ENCODE measurements around the gene CRTC1. TPM values are rescaled to one million over a fixed set of nuclear protein-coding genes. Genes with fewer than 3 reads are reported as not detected.

Gene CRTC1, protein sequence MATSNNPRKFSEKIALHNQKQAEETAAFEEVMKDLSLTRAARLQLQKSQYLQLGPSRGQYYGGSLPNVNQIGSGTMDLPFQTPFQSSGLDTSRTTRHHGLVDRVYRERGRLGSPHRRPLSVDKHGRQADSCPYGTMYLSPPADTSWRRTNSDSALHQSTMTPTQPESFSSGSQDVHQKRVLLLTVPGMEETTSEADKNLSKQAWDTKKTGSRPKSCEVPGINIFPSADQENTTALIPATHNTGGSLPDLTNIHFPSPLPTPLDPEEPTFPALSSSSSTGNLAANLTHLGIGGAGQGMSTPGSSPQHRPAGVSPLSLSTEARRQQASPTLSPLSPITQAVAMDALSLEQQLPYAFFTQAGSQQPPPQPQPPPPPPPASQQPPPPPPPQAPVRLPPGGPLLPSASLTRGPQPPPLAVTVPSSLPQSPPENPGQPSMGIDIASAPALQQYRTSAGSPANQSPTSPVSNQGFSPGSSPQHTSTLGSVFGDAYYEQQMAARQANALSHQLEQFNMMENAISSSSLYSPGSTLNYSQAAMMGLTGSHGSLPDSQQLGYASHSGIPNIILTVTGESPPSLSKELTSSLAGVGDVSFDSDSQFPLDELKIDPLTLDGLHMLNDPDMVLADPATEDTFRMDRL
- 10 to 100 TPM in 1 of 4 donors, 1 to 10 TPM in 3; 2.4 to 17.5 (median 6.7) TPM for total RNA-seq

DNA sequence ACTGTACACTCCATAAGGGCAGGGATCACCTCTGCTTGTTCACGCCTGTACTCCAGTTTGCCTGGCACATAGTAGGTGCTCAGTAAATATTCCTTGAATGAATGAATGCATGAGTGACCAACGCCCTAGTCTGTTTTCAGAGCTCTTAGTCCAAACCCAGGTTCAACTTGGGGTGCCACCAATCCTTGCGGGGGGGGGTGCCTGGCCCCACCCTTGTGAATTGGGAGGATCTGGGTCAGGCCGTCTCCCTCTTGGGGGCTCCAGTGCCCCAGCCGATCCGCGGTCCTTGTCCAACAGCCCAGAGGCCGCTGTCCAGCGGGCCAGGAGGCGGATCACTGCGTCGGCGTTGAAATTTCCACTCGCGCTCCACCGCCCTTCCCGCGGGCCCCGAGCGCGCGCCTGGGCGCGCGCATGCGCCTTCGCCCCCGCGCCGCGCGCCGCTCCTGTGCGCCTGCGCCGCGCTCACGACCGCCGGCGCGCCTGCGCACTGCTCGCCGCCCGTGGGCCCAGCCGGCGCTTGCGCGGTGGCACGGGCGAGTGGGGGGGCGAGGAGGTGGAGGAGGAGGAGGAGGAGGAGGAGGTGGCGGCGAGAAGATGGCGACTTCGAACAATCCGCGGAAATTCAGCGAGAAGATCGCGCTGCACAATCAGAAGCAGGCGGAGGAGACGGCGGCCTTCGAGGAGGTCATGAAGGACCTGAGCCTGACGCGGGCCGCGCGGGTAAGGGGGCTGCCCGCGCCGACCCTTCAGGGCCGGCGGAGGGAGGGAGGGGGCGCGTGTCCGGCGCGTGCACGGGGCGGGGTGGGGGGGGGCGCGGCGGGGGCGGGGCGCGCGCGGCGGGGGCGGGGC is at the start of gene CRTC1:
TSS of gene CRTC1 (plus strand) at position 572 of the 849 bp plus-strand sequence. CDS start at position 595, 23 bp downstream.
- peaks cover 0 to 6% of the 10 kb centered on the region in 2 donors for H3K4me1 ChIP-seq
- intact Hi-C loops (cut with DNase I; ENCODE audit: low total_unique reads), result no loop called here
- no peaks in the 10 kb centered on the region for H3K36me3 ChIP-seq
- TF ChIP-seq POLR2A (IDR thresholded peaks at IDR 0.05), result peak; percentile 57 to 85
- TF ChIP-seq, protein P1, sequence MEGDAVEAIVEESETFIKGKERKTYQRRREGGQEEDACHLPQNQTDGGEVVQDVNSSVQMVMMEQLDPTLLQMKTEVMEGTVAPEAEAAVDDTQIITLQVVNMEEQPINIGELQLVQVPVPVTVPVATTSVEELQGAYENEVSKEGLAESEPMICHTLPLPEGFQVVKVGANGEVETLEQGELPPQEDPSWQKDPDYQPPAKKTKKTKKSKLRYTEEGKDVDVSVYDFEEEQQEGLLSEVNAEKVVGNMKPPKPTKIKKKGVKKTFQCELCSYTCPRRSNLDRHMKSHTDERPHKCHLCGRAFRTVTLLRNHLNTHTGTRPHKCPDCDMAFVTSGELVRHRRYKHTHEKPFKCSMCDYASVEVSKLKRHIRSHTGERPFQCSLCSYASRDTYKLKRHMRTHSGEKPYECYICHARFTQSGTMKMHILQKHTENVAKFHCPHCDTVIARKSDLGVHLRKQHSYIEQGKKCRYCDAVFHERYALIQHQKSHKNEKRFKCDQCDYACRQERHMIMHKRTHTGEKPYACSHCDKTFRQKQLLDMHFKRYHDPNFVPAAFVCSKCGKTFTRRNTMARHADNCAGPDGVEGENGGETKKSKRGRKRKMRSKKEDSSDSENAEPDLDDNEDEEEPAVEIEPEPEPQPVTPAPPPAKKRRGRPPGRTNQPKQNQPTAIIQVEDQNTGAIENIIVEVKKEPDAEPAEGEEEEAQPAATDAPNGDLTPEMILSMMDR (IDR thresholded peaks at IDR 0.05), result peak in 1 of 4 experiments; percentile 26
- peak within 1 kb of the TSS; percentile 76 to 80 for H3K27ac ChIP-seq
- H3K27me3 ChIP-seq, result no peaks in the 10 kb centered on the region
- peak; percentile 89 to 93 for DNase-seq
- peak within 1 kb of the TSS; percentile 40 to 68 for H3K4me3 ChIP-seq
- H3K9me3 ChIP-seq, result no peaks in the 10 kb centered on the region

DNA sequence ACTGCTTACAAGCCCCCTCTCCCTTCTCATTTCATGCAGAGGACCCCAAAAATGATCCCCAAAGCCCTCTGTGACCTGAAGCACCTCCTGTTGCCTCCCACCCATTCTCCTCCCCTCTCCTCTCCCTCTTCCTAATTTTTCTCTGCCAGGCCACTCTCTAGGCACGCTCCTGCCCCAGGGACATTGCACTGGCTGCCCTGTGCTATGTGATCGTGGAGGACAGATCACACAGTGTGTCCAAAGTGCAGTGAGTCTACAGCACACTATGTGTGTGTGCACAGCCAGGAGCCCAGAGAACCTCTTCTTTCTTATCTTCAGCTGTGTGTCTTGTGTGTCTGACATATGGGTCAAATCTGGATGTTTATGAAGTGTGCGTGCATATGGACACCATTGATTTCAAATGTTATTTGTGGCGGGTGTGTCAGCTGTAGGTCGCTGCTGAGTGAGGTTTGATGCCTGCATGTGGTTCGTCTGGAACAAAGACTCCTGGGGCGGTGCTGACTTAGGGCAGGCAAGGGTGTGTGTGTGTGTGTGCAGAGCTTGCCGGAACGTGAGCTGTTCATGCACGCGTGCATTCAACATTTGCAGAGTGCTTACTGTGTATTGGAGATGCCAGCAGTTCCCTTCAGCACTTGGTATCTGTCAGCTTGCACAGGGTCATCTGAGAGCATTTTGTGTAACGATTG is 48.7 kb upstream of the CRTC1 start:
- H3K9me3 ChIP-seq, result no peaks in the 10 kb centered on the region
- DNase-seq, result no peak
- no peak for TF ChIP-seq POLR2A (IDR thresholded peaks at IDR 0.05)
- TF ChIP-seq, protein P1 (IDR thresholded peaks at IDR 0.05), result no peak
- H3K4me1 ChIP-seq, result no peaks in the 10 kb centered on the region
- H3K27me3 ChIP-seq, result no peaks in the 10 kb centered on the region
- H3K4me3 ChIP-seq, result no peak overlapping the region
- intact Hi-C loops (cut with DNase I; ENCODE audit: low total_unique reads), result no loop called here
- H3K27ac ChIP-seq, result no peak overlapping the region
- no peaks in the 10 kb centered on the region for H3K36me3 ChIP-seq

DNA sequence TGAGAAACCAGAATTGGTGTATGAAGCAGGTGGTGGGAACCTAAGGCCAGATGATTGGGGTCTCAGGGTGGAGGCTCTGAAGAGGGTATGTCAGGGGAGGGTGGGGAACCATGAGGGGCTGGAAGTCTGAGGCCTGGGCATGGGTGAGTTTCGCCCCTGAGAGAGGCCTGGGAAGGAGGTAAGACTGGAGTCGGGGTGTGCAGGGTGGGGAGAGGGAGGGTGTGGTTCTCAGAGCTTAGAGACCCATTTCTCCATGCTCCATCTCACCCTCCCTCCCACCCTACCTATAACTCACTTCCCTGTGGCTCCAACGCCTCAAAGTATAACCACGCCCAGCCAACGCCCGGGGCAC is 47.7 kb upstream of the CRTC1 start:
- intact Hi-C loops (cut with DNase I; ENCODE audit: low total_unique reads), result no loop called here
- Histone ChIP-seq H3K4me3 (peak overlapping the region in 1 of 2 donors; percentile 61), H3K9me3 (no peaks in the 10 kb centered on the region), H3K4me1 (no peaks in the 10 kb centered on the region), H3K36me3 (no peaks in the 10 kb centered on the region), H3K27me3 (no peaks in the 10 kb centered on the region), H3K27ac (no peak overlapping the region)
- TF ChIP-seq, protein P1 (IDR thresholded peaks at IDR 0.05), result no peak
- no peak for TF ChIP-seq POLR2A (IDR thresholded peaks at IDR 0.05)
- DNase-seq, result no peak

DNA sequence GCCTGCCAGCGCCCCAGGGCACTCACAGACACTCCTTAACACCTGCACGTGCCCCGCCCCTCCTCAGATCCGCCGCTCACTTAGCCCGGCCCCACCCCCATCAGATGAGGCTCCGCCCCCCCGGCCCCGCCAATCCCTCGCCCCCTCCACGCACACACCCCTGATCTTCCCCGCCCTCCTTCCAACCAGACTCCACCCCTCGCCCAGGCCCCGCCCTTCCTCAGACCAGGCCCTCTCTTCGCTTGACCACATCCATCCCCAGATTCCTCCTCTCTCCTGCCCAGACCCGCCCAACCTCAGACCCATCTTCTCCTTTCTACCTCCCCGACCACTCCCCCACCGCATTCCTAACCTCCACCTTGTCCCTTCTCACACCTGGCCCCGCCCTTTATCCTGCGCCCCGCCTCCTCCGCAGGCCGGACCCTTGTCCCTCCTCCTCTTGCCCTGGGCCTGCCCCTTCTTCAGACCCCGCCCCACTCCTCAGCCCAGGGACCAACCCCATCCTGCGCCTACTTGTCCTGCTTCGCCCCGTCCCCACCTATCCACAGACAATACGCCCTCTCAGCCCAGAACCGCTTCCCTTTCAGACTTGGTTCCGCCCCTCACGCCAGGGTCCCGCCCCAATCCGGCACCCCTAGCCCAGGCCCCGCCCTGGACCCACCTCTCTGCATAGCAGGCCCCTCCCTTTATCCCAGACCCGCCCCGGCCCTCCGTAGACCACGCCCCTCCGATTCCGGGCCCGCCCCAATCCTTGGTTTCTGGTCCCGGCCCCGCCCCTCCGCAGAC is 47.1 kb upstream of the CRTC1 start:
- Histone ChIP-seq H3K27me3 (no peaks in the 10 kb centered on the region), H3K36me3 (no peaks in the 10 kb centered on the region), H3K4me3 (peak overlapping the region; percentile 56 to 61), H3K27ac (peak overlapping the region; percentile 82 to 90), H3K4me1 (no peaks in the 10 kb centered on the region), H3K9me3 (no peaks in the 10 kb centered on the region)
- TF ChIP-seq, protein P1 (IDR thresholded peaks at IDR 0.05), result no peak
- TF ChIP-seq POLR2A (IDR thresholded peaks at IDR 0.05), result no peak
- peak; percentile 99 for DNase-seq
- intact Hi-C loops (cut with DNase I; ENCODE audit: low total_unique reads), result no loop called here

Data from uterus (tissue), 4 donors.